ENCODE data around the gene CNGA3.

- TF ChIP-seq CTCF (IDR thresholded peaks at IDR 0.05): no peak
- no peak for TF ChIP-seq POLR2A (IDR thresholded peaks at IDR 0.05)
Observed at GRCh38 chr2:98301469-98301868, 44.8 kb upstream of the CNGA3 start.
